Kidney (tissue), 14 donors: ENCODE measurements around the gene E2F4. TPM values are rescaled to one million over a fixed set of nuclear protein-coding genes. Genes with fewer than 3 reads are reported as not detected.

Experiments
- DNase-seq, 5 donors: peaks; one replicate each; pipeline ENCODE4 v3.0.0-alpha.2; 2013 to 2020
- FAIRE-seq: peaks from 2 replicates; lab custom pipeline; 2012; peaks lifted over from hg19 to GRCh38; lab: Jason Lieb, UNC
- H3K27ac ChIP-seq, 2 donors: one replicate each; pipeline ENCODE4 v1.7.0; 2013; ENCODE audit warnings: low read depth in 2 of 2, low read length in 2 of 2, inconsistent platforms in 1 of 2
- H3K27me3 ChIP-seq: one replicate; pipeline ENCODE4 v1.7.1; 2013; ENCODE audit warnings: low read length, inconsistent platforms; ENCODE audit not compliant: control insufficient read depth, insufficient read depth
- H3K36me3 ChIP-seq, 3 donors: one replicate each; pipeline versions ENCODE4 v1.7.0 to v1.7.1; 2013; ENCODE audit warnings: low read length in 3 of 3, control low read depth in 1 of 3, inconsistent platforms in 1 of 3; ENCODE audit not compliant: insufficient read depth in 3 of 3, control insufficient read depth in 2 of 3
- H3K4me1 ChIP-seq, 3 donors: one replicate each; pipeline versions ENCODE4 v1.7.0 to v1.7.1; 2013; ENCODE audit warnings: low read length in 3 of 3, inconsistent platforms in 1 of 3, low read depth in 1 of 3; ENCODE audit not compliant: control insufficient read depth in 2 of 3, insufficient read depth in 2 of 3
- H3K4me3 ChIP-seq, 3 donors: one replicate each; pipeline versions ENCODE4 v1.7.0 to v1.8.1; 2013; ENCODE audit warnings: low read length in 3 of 3, control low read depth in 1 of 3, inconsistent platforms in 1 of 3
- H3K9ac ChIP-seq, 3 donors: one replicate each; pipeline versions ENCODE4 v1.7.0 to v1.7.1; 2013; ENCODE audit warnings: low read length in 3 of 3, control low read depth in 1 of 3, inconsistent platforms in 1 of 3
- H3K9me3 ChIP-seq, 3 donors: one replicate each; pipeline versions ENCODE4 v1.7.0 to v1.7.1; 2013; ENCODE audit warnings: low read length in 3 of 3, control low read depth in 1 of 3, inconsistent platforms in 1 of 3; ENCODE audit not compliant: control insufficient read depth in 2 of 3, insufficient read depth in 1 of 3
- intact Hi-C: fragments of 100-400 bp; cut with DNase I; formaldehyde crosslinking; loops from one replicate; pipeline ENCODE4 v1.11.1; 2022
- polyA plus RNA-seq: library from polyadenylated mRNA; stranded (reverse); fragments of 350-450 nt; fragmentation: Illumina TruSeq; extraction: RNeasy Lipid Tissue Mini Kit (QIAGEN cat#74804); gene quantifications from one replicate; pipeline ENCODE4 v1.2.3, GENCODE V29; 2014; ENCODE audit warnings: low read depth, low replicate concordance; ENCODE audit not compliant: insufficient read depth
- total RNA-seq: library from RNA; stranded (reverse); fragmentation: NEBNext Ultra II Directional; extraction: Animal tissue kit (Norgen Biotek cat#: 25700); gene quantifications from one replicate; pipeline ENCODE4 v1.2.1, GENCODE V29; 2021
- TF ChIP-seq, protein P1 (sequence below): IDR thresholded peaks from 3 replicates; pipeline ENCODE4 v1.5.1; 2012; ENCODE audit warnings: mild to moderate bottlenecking, moderate library complexity, borderline replicate concordance; ENCODE audit not compliant: insufficient read depth; ENCODE audit errors: extremely low read depth
- donor health status: control.
- donor health status: control.
- donor health status: control.
- donor health status: control.
- donor health status: control.
- donor health status: DM: yes; HTN: yes; CAD: no.
- donor health status: Normal renal cell carcinoma (clear cell type).

E2F4 gene
- total and polyA plus RNA-seq, 2 donors from 2014 or later, result 39.1 to 54.4 TPM

DNA sequence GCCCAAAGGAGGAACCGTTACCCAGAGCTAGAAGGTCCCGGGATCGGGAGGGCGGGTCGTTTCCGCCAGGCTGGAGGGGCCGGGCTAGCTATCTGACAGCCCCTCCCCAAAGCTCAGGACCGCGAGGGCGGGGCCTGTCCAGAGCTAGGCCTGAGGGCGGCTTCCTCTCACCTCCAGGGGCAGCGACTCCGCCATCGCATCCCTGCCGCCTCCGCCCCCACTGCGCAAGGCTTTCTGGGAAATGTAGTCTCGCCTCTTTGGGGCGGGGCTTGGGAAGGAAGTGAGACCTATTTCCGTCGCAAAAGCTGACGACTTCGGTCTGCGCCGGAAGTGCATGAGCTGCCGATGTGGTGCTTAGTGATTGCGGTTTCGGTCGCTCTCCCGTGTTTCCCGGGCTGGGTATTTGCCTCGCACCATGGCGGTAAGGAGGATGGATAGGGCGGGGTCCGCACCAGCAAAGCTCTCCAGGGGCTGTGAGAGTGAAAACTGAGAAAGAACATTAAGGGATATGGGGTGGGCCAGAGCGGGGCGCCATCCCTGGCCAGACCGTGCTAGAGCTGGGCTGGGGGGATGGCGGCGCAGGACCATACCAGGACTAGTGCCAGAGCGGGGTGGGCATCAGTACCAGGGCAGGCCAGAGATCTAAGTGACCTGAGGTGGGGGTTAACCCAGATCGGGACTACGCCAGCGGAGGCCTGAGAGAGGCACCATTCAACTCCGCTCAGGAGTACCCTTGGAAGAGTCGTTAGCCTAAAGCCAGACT lies 35.0 kb downstream of the E2F4 start, which contains the start of gene TMEM208:
TMEM208 (plus strand) TSS at position 327 of the 763 bp plus-strand sequence; CDS start at position 416, 89 bp downstream.
- peak; percentile 77 for FAIRE-seq
- intact Hi-C loops, result no loop called here
- DNase-seq, result peak; percentile 98 to 99 (median 99)

DNA sequence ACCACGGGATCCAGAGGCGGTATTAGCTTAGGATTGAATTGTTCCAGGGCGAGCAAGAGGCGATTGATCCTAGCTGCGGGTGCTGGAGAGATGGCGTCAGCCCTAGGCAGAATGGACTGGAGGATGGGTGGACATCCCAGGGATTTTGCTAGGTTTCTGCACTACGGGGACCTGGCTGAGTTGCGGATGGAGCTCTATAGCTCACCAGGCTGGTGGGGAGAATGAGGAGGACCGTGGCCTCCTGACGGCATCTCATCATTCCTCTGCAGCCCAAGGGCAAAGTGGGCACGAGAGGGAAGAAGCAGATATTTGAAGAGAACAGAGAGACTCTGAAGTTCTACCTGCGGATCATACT lies 35.6 kb downstream of the E2F4 start:
- FAIRE-seq, result no peak
- peak overlapping the region; percentile 94 to 100 (median 98) for H3K4me3 ChIP-seq
- H3K4me1 ChIP-seq, result peaks cover 0 to 20% (median 11%) of the 10 kb centered on the region in 3 donors
- intact Hi-C loops, result no loop called here
- TF ChIP-seq, protein P1, sequence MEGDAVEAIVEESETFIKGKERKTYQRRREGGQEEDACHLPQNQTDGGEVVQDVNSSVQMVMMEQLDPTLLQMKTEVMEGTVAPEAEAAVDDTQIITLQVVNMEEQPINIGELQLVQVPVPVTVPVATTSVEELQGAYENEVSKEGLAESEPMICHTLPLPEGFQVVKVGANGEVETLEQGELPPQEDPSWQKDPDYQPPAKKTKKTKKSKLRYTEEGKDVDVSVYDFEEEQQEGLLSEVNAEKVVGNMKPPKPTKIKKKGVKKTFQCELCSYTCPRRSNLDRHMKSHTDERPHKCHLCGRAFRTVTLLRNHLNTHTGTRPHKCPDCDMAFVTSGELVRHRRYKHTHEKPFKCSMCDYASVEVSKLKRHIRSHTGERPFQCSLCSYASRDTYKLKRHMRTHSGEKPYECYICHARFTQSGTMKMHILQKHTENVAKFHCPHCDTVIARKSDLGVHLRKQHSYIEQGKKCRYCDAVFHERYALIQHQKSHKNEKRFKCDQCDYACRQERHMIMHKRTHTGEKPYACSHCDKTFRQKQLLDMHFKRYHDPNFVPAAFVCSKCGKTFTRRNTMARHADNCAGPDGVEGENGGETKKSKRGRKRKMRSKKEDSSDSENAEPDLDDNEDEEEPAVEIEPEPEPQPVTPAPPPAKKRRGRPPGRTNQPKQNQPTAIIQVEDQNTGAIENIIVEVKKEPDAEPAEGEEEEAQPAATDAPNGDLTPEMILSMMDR, result no peak
- H3K27ac ChIP-seq, result peak overlapping the region in 1 of 2 donors; percentile 85
- no peaks in the 10 kb centered on the region for H3K9me3 ChIP-seq
- DNase-seq, result no peak
- peaks cover 2 to 26% (median 16%) of the 10 kb centered on the region in 3 donors for H3K36me3 ChIP-seq
- peak overlapping the region; percentile 85 to 96 (median 90) for H3K9ac ChIP-seq
- H3K27me3 ChIP-seq, result no peaks in the 10 kb centered on the region

More for the DNA sequence above, 35.0 kb downstream of the E2F4 start, which contains the start of gene TMEM208:
- H3K27ac ChIP-seq, result peak within 1 kb of the TSS; percentile 3 to 85
- TF ChIP-seq, protein P1, result peak; percentile 13
- no peaks in the 10 kb centered on the region for H3K9me3 ChIP-seq
- H3K4me1 ChIP-seq, result peaks cover 0 to 20% (median 11%) of the 10 kb centered on the region in 3 donors
- H3K36me3 ChIP-seq, result peaks cover 2 to 26% (median 16%) of the 10 kb centered on the region in 3 donors
- H3K27me3 ChIP-seq, result no peaks in the 10 kb centered on the region
- peak within 1 kb of the TSS; percentile 94 to 100 (median 98) for H3K4me3 ChIP-seq
- H3K9ac ChIP-seq, result peak within 1 kb of the TSS; percentile 85 to 96 (median 90)

- Histone ChIP-seq H3K9me3 (no peaks in the 10 kb centered on the region), H3K4me3 (peak overlapping the region; percentile 94 to 100 (median 98)), H3K9ac (peak overlapping the region in 1 of 3 donors; percentile 96), H3K36me3 (peaks cover 2 to 26% (median 16%) of the 10 kb centered on the region in 3 donors), H3K27me3 (no peaks in the 10 kb centered on the region), H3K27ac (no peak overlapping the region), H3K4me1 (peaks cover 0 to 20% (median 11%) of the 10 kb centered on the region in 3 donors)
- intact Hi-C loops, result no loop called here
- DNase-seq (no peak), FAIRE-seq (no peak)
- TF ChIP-seq, protein P1, result no peak
These were observed 36.3 kb downstream of the E2F4 start for GRCh38 chr16:67228034-67228785.
